Fibroblast of villous mesenchyme (primary cell): ENCODE measurements around the gene MACROD2. TPM values are rescaled to one million over a fixed set of nuclear protein-coding genes. Genes with fewer than 3 reads are reported as not detected.

Source experiments
- DNase-seq: peaks from one replicate; pipeline ENCODE4 v3.0.0-alpha.2; 2010; ENCODE audit warnings: low read depth
- H3K4me3 ChIP-seq: 2 replicates; pipeline ENCODE4 v1.5.1; 2011; ENCODE audit warnings: low read depth, mild to moderate bottlenecking, low read length
- CTCF ChIP-seq: IDR thresholded peaks from 2 replicates; pipeline ENCODE4 v1.5.1; 2012; ENCODE audit warnings: low read depth, mild to moderate bottlenecking, low read length; ENCODE audit not compliant: insufficient read depth
- total RNA-seq: library from RNA; depleted of rRNA; stranded (reverse); fragments of >200 nt; gene quantifications from 2 replicates; pipeline ENCODE4 v1.2.3, GENCODE V29; 2012

Gene MACROD2
- total RNA-seq, 1 donor, result 1.7 TPM

DNA sequence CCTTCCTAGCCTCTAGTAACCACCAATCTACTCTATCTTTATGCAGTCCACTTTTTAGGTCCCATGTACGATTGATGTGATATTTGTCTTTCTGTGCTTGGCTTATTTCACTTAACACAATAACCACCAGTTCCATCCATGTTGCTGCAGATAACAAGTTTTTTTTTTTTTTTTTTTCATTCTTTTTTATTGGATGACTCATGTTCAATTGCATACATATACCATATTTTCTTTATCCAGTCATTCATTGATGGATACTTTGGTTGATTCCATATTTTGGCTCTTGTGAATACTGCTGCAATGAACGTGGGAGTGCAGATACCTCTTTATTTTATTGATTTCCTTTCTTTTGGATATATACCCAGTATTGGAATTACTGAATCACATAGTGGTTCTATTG lies 942.5 kb downstream of the MACROD2 start:
- no peak for DNase-seq
- no peak for TF ChIP-seq CTCF
- no peak overlapping the region for H3K4me3 ChIP-seq

DNA sequence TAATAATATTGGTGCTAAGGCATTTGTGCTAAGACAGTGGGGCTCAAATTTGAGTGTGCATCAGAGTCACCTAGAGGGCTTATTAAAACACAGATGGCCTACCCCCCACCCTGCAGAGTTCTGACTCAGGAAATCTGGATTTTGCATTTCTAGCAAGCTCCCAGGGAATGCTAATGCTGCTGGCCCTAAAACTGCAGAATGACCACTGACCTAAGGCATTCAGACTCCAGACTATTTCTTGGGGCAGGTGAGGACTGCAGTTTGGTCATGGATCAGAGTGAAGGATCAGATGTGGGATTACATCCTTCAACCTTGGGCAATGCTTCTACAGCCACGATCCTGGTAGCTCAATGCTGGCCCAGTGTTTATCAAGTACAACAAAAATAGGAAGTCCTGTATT lies 952.2 kb downstream of the MACROD2 start:
- TF ChIP-seq CTCF, result no peak

GRCh38 chr20:14947946-14948345 lies 952.6 kb downstream of the MACROD2 start:
- DNase-seq, result no peak
- no peak for TF ChIP-seq CTCF
- no peak overlapping the region for H3K4me3 ChIP-seq

More for the DNA sequence above, 952.2 kb downstream of the MACROD2 start:
- H3K4me3 ChIP-seq, result no peak overlapping the region
- no peak for DNase-seq

DNA sequence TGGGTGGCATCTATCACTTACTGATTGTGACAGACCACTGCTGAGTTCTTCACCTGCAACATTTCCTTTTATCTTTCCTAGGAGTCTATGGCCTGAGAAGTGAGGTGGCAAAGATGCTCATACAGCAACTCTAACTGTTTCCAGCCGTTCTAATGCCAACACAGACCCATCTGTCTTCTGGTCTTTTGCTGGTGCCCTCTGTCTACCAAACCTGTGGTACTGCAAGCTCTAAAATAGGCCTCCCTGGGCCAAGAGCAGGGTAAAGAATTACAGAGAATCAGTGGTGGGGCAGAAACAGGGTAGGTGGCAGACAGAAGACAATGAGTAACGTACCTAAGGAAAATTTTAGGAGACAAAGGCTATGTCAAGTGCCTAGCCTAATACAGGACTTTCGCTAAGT lies 953.1 kb downstream of the MACROD2 start:
- TF ChIP-seq CTCF, result peak; percentile 13
- no peak overlapping the region for H3K4me3 ChIP-seq
- no peak for DNase-seq

- no peak overlapping the region for H3K4me3 ChIP-seq
- DNase-seq, result no peak
- no peak for TF ChIP-seq CTCF
Measured at GRCh38 chr20:14950633-14951032, 955.3 kb downstream of the MACROD2 start.

GRCh38 chr20:14951105-14951504 lies 955.8 kb downstream of the MACROD2 start:
- no peak overlapping the region for H3K4me3 ChIP-seq
- DNase-seq, result no peak
- TF ChIP-seq CTCF, result no peak

DNA sequence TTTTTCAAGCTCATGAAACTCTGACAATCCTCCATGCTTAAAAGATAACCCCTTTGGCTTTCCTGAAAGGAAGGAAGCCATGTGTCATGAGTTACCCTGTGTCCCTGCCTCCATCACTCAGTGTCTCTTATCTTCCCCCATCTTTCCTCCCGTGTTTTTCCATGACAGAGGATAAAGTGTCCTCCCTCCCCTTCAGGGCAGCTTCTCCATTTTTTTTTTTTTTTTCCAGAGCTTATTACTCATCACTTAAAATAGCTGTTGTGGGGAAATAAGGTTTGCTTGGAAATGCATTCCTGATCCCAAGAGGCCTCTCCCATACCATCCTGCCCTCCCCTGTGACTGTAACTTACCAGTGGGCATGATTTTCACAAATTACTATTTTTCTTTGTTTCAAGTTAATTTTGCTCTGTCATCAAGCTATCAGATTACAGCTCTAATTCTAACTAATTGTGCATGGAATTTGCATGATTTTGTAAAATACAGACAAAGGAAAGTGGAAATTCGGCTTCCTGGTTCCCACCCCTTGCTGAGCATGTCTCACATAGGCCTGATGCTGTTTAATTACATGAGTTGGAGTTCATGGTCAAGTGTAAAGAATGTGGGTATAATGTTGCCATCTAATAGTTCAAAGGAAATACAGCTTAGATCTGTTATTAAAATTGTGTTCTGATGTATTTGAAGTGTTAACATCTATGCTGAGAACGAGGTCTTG lies 956.5 kb downstream of the MACROD2 start:
- no peak for TF ChIP-seq CTCF
- DNase-seq, result peak; percentile 30
- H3K4me3 ChIP-seq, result no peak overlapping the region
